H1 (cell line): ENCODE measurements around the gene FGFR2. TPM values are rescaled to one million over a fixed set of nuclear protein-coding genes. Genes with fewer than 3 reads are reported as not detected.

Source experiments
- BACH1 ChIP-seq: IDR thresholded peaks from 2 replicates; pipeline ENCODE4 v1.6.1; 2012; ENCODE audit warnings: low read length, improper control_type of control experiment
- CBX5 ChIP-seq: fragments of 300-800, 300-1000 bp; sonication (generic); IDR thresholded peaks from 2 replicates; pipeline ENCODE4 v1.7.1; 2016; ENCODE audit warnings: antibody characterized with exemption, low read length, low read depth
- CBX8 ChIP-seq: fragments of 300-800, 300-1000 bp; sonication (generic); IDR thresholded peaks from 2 replicates; pipeline ENCODE4 v1.7.1; 2016; ENCODE audit warnings: low read depth, low read length, borderline replicate concordance
- FOSL1 ChIP-seq: IDR thresholded peaks from 2 replicates; pipeline ENCODE4 v1.6.1; 2011; ENCODE audit warnings: mild to moderate bottlenecking, low read depth, low read length, moderate library complexity; ENCODE audit not compliant: insufficient read depth
- GTF2F1 ChIP-seq: IDR thresholded peaks from 2 replicates; pipeline ENCODE4 v1.6.1; 2012; ENCODE audit warnings: low read depth, low read length, improper control_type of control experiment, borderline replicate concordance
- JUN ChIP-seq: IDR thresholded peaks from 2 replicates; pipeline ENCODE4 v1.6.1; 2011; ENCODE audit warnings: low read depth, mild to moderate bottlenecking, improper control_type of control experiment, low read length
- POLR2A ChIP-seq, 2 experiments: IDR thresholded peaks; 1 replicate in 1 of 2; 2 replicates in 1 of 2; pipeline ENCODE4 v1.6.1; 2011; ENCODE audit warnings: low read depth in 2 of 2, low read length in 2 of 2, mild to moderate bottlenecking in 2 of 2; ENCODE audit errors: control extremely low read depth in 1 of 2
- SUZ12 ChIP-seq: fragments of 200-600 bp; sonication (generic); IDR thresholded peaks from 2 replicates; pipeline ENCODE4 v1.6.1; 2012; ENCODE audit warnings: mild to moderate bottlenecking, inconsistent platforms, low read length, moderate library complexity, mixed read lengths
- TCF12 ChIP-seq: IDR thresholded peaks from 2 replicates; pipeline ENCODE4 v1.6.1; 2011; ENCODE audit warnings: low read depth, mild to moderate bottlenecking, low read length
- polyA plus RNA-seq, 7 experiments: library from polyadenylated mRNA; depleted of rRNA in 3 of 7; stranded (reverse) in 5 of 7; unstranded in 2 of 7; fragments of >200 nt in 5 of 7; fragments of 200-250 nt in 2 of 7; gene quantifications; 1 replicate in 5 of 7; 2 replicates in 1 of 7; 4 replicates in 1 of 7; pipeline versions ENCODE4 v1.2.1 to v1.2.3, GENCODE V29; 2011 to 2013; ENCODE audit warnings: missing spikeins in 2 of 7, mixed read lengths in 2 of 7
- total RNA-seq: library from RNA; stranded (reverse); fragmentation: NEBNext Ultra II Directional; extraction: Animal tissue kit (Norgen Biotek cat#: 25700); gene quantifications from 2 replicates; pipeline ENCODE4 v1.2.1, GENCODE V29; 2021

Gene FGFR2
- total and polyA plus RNA-seq, 2 of the 8 experiments (the other 6 are each of a cell fraction or from before 2014, with no cell fraction given): 50.2 to 81.2 TPM

- TF ChIP-seq SUZ12: no peak
- no peak for TF ChIP-seq JUN
- no peak for TF ChIP-seq CBX5
- TF ChIP-seq CBX8: no peak
- no peak for TF ChIP-seq TCF12
- no peak for TF ChIP-seq FOSL1
- no peak for TF ChIP-seq BACH1
- TF ChIP-seq GTF2F1: no peak
- TF ChIP-seq POLR2A (IDR thresholded peaks at IDR 0.05; ENCODE audit: control extremely low read depth in 1 of 2, low read depth in 2 of 2, low read length in 2 of 2): no peak
These were observed 18.9 kb upstream of the FGFR2 start (continued) for GRCh38 chr10:121617176-121617575.
